NCI-H526 treated with DMSO at 0.1 percent for 48 hours (cell line): Measurements from ENCODE around the gene TMEM106A.
"Not testable (repeated sequence)": the region's sequence is repeated elsewhere in the genome, so short reads cannot be mapped to it uniquely, and the experiment has no call there.

Source experiments
- DNase-seq: peaks from one replicate; lab custom pipeline; 2025; lab: John Stamatoyannopoulos, UW

Gene TMEM106A, protein sequence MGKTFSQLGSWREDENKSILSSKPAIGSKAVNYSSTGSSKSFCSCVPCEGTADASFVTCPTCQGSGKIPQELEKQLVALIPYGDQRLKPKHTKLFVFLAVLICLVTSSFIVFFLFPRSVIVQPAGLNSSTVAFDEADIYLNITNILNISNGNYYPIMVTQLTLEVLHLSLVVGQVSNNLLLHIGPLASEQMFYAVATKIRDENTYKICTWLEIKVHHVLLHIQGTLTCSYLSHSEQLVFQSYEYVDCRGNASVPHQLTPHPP

DNA sequence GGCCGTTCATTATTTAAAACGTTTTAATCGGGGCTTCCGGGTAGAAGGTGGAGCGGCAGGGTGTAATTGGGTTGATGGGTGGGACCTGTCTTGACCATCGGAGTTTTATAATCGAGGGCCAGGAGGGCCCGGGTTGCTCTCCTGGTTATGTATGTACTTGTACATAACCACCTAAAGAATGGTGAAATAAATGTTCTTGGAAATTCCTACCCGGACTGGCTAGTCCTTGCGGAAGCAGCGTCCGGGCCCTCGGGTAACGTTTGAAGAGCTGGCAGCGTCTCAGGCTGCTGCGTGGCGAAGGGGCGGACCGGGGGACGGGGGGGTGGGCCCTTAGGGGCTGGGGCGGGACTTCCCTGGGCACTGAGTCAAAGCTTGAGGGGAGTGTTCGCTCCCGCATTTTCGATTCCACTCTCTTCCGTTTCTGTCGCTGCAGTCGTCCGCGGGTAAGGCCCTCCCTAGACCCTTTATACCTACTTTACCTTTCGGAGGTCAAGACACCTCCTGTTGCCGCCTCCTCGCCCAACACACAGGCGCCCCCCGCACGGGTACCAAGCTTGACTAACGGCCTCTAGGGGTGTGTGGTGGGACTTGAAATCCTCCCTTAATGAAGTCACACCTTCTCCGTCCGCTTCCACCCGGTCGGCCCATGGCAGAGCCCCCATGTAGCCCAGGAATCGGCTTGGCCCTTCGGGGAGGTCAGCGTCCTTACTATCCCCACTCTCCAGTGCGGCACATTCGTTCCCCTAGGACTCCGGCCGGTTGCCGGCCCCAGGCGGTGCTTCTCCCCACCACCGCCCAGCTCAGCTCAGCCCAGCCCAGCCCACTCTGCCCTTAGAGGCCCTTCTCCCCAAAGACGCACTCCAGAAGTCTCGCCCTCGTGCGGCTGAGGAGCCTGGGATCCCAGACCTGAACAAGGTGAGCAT lies at the start of gene TMEM106A:
Gene TMEM106A, plus strand, starts transcription at position 396 of the 923 bp plus-strand sequence. CDS start 1,167 bp downstream, outside the sequence.
- no peak for DNase-seq

DNA sequence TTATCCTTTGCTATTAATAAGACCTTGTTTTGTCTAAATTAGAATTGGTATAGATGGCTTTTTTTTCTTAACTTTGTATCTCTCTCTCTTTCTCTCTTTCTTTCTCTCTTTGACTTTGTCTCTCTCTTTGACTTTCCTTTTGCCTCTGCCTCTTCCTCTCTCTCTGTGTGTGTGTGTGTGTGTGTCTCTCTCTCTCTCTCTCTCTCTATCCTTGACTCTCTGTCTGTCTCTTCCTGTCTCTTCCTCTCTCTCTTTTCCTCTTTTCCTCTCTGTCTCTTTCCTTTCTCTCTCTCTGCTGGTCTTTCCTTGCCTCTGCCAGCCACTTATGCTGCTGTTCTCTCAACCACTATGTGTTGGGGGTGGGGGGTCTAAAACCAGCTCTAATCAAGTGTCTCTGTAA lies 45.7 kb upstream of the TMEM106A start:
- not testable (repeated sequence) for DNase-seq

DNA sequence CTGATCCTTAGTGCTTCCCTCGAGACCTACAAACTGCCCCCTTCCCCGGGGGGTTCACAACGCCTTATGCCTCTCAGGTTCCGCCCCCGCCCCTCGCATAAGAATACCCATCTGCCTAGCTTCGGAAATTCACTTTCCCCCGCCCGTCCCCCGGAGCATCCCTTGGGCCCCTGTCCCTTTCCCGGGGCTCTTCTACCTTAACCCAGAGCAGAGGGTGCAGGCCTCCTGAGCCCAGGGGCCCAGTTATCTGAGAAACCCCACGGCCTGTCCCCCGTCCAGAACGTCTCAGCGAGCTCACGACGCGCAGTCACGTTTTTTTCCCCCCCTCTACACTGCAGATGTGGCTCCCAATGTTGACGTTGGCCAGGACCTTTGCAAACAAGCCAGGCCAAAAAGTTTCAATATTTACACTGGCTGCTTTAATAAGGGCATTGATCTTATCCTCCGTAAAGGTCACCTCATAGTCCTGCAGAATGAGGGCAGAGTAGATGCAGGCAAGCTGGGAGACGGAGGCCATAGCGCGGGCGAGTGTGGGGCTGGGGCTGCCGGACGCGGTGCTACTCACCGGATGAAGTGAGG lies 42.0 kb upstream of the TMEM106A start:
- DNase-seq = no peak

DNA sequence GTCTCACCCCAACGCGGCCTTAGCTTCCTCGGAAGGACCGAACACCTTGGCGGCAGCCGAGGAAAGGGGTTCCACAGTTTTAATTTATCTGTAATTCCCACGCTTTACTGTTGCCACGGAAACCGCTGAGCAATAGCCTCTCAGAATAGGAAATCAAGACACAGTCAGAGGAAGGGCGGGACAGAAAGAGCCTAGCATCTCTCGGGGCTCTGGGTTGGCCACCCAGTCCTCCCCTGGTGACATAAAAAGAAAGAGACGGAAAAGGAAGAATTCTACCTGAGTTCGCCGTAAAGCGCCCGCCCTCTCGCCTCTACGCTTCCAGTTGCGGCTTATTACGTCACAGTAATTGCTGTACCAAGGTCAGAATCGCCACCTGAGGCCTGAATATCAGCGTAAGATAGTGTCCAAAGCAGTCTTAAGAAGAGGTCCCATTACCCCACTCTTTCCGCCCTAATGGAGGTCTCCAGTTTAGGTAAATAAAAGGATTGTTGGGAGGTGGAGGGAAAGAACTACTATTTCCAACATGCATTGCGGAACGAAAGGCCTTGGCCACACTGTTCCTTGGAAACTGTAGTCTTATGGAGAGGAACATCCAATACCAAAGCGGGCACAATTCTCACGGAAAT lies 41.4 kb upstream of the TMEM106A start:
- peak; percentile 95 for DNase-seq

DNA sequence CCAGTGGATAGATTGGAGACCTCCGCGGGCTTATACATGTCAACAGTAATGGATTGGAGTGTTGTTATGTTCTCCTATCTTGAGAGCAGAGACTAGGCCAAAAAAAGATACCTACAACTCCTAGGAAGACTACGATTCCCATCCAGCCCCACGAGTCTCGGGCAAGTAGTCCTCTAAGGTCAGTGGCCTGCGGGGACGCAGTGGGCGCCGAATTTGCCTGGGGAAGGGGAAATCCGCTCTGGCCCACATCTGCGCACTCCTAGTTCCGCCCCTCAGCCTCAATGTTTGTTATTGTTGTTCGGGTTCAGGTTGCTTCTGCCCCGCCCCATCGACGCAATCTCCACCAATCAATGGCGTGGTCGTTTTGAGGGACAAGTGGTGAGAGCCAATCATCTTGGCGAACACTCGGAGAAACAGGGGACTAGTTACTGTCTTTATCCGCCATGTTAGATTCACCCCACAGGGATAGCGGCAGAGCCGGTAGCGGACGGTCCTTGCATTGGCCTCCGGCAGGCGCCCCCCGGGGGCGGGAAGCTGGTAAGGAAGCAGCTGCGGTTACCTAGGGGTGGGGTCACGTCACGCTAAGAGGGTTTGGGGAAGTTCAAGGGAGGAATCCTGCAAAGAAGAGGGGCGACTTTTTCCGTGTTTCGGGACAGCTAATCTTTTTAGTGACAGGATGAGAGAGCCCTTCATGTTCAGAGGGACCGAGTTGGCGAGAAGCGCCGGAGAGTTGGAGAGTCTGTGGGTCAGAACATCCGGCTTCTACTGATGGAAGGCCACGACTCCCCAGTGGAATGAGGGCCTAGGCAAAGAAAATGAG lies 40.7 kb upstream of the TMEM106A start, which contains the start of gene NBR1:
Gene NBR1, plus strand, starts transcription at position 449 of the 820 bp plus-strand sequence. CDS start 4,586 bp downstream, outside the sequence.
- DNase-seq = peak; percentile 94

DNA sequence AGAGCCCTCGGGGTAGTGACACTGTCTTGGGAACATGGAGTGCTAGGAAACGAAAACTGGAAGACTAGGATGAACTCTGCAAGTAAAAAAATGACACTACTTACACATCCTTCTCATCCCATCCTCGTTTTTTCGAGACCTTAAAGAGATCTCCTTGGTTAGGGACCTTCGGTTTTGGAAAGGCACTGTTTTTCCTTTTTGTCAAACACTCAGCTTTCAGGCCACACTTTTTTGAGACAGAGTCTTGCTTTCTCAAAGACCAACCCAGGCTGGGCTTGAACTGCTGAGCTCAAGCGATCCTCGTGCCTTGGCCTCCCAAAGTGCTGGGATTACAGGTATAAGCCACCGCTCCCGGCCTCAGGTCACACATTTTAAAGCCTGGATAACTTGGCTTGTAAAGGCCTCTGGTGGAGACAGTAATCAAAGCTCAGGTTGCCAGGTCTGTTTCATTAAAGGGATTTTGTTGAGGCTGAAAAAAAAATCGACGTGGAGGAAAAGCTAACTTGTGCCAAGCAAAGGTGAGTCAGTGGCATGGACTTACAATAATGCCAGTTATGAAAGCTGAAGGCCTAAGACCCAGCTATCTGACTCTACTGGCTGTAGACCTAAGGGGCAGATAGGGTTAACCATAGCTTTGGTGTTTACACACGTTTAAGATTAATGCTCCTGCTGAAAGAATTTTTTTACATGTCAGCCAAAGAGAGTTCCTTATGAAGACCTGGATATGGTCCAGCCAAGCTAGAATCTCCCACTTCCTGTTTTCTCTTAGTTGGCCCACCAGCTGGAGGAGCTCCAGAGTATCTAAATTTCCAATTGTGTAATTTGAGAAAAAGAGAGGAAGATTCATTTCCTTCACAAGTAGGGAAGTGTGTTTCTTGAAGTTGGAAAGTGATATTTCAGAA lies 39.8 kb upstream of the TMEM106A start:
- DNase-seq = peak; percentile 10

DNA sequence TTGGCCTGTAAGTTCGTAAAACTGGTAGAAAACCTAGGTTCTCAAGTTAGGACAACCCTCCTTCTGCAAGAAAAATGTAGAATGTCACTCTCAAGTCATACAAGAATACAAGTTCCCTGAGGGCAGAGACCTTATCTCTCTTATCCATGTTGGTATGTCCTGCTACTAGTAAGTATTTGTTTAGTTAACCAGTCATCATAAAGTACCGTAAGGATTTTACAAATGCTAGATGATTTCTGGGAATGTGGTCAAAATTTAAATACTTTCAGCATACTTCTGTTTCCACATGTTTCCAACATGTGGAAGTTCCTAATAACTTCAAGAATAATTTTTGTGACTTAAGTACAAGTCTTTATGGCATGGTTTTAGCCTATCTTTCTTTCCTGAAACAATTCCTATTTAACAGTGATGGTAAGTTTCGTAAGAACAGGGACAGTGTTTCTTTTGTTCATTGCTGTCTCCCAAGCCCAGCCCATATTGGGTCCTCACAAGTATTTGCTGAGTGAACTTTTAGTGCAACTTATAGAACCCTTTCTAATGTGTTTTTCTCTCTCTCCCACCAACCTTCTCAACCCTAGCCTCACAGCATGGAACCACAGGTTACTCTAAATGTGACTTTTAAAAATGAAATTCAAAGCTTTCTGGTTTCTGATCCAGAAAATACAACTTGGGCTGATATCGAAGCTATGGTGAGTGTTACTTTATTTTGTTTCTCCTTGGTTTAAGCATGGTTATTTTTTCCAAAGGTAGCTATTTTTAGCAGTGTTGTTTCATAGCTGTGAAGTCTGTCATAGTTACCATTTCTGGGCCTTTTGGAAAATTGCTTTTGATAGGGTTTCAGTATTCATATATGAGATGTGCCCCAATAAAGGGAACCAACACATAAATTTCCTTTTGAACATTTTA lies 36.2 kb upstream of the TMEM106A start:
- DNase-seq = no peak

DNA sequence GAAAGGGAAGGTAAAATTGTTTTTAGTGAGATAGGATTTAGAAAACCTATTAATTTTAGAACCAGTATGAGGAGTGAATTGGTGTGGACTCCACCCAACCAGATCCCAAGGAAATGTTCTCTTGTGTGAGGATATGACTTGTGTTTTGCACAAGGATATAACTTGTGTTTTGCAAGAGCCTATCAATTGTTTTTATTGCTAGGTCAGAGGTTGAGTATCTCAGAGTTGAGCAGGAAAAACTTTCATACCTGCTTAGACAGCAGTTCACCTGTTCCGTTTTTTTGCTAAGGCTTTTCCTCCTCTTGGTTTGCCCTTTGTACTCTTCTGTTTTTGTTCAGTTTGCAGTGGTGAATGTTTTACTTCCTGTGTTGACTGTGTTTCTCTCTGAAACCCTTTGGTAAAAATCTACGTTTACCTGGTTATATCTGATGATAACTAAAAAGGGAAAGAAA lies 35.5 kb upstream of the TMEM106A start:
- DNase-seq = no peak

DNA sequence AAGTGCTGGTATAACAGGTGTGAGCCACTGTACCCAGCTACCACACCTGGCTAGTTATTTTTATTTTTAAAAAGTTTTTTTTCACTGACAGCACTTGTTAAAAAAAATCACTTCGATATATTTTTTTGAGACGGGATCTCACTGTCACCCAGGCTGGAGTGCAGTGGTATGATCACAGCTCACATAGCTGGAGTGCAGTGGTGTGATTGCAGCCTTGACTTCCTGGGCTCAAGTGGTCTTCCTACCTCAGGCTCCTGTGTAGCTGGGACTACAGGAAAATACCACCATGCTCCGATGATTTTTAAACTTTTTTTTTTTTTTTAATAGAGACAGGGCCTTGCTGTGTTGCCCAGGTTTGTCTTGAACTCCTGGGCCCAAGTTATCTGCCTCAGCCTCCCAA lies 27.8 kb upstream of the TMEM106A start:
- DNase-seq = no peak

DNA sequence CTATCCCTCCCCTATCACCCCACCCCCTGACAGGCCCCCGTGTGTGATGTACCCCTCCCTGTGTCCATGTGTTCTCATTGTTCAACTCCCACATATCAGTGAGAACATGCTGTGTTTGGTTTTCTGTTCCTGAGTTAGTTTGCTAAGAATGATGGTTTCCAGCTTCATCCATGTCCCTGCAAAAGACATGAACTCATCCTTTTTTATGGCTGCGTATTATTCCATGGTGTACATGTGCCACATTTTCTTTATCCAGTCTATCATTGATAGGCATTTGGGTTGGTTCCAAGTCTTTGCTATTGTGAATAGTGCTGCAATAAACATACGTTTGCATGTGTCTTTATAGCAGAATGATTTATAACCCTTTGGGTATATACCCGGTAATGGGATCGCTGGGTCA lies 25.0 kb upstream of the TMEM106A start:
- not testable (repeated sequence) for DNase-seq

DNA sequence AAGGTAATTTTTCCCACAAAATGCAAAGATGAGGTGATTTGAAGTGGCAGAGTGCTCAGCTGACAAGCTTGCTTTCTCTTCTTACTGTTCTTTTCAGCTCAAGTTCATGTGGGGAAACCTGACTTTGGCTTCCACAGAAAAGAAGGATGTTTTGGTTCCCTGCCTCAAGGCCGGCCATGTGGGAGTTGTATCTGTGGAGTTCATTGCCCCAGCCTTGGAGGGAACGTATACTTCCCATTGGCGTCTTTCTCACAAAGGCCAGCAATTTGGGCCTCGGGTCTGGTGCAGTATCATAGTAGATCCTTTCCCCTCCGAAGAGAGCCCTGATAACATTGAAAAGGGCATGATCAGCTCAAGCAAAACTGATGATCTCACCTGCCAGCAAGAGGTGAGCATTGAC lies 18.4 kb upstream of the TMEM106A start:
- no peak for DNase-seq

DNA sequence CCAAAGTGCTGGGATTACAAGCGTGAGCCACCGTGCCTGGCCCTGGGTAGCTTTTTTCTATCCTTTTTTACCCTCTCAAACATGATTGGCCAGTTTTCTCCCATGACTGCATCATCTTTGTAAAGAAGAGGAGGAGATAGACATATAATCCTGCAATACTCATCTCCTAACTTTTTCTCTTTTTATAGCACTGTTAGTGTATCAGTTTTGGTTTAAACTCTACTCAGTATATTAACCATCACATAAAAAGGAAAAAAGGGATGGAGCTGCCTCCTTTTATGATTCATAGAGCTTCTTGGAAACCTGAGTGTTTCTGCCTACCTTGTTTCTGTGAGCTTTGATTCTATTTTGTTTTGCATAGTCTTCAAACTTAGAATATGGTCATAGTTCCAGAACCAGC lies 12.0 kb upstream of the TMEM106A start:
- DNase-seq = no peak

DNA sequence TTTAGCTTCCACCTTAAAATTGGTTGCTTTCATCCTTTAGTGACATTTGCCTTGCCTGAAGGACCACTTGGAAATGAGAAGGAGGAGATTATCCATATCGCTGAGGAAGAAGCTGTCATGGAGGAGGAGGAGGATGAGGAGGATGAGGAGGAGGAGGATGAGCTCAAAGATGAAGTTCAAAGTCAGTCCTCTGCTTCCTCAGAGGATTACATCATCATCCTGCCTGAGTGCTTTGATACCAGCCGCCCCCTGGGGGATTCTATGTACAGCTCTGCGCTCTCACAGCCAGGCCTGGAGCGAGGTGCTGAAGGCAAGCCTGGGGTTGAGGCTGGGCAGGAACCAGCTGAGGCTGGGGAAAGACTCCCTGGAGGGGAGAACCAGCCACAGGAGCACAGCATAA lies 11.5 kb upstream of the TMEM106A start:
- DNase-seq = no peak

DNA sequence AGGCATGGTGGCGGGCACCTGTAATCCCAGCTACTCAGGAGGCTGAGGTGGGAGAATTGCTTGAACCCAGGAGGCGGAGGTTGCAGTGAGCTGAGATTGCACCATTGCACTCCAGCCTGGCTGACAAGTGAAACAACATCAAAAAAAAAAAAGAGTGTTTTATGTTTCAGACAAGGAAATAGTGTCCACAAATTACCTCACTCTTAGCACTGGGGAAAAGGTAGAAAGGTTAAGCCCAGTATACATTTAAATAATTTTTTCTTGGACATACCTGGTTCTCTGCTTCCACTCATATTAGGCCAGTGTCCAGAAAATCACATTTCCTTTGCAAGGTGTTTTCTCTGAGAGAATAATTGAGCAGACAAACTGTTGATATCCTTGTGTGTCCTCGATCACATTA lies 8.7 kb upstream of the TMEM106A start:
- not testable (repeated sequence) for DNase-seq

DNA sequence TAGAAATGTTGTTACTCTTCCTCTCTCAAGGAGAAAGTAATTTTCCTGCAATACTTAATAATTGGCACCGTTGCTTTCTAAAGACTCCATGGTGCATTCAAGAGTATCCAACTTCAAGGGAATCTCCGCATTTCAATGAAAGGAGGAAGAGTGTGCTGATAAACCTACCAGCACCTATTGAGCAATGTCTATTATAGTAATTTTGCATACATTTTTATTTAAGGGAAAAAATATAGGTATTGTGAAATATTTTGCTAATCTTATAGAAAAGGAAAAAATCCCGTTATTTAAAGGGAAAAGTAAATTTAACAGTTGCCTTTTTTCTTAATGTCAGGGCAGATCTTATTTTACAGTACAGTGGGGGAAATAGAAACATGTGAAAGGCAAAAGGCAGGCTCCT lies 1.1 kb upstream of the TMEM106A start:
- DNase-seq = no peak

DNA sequence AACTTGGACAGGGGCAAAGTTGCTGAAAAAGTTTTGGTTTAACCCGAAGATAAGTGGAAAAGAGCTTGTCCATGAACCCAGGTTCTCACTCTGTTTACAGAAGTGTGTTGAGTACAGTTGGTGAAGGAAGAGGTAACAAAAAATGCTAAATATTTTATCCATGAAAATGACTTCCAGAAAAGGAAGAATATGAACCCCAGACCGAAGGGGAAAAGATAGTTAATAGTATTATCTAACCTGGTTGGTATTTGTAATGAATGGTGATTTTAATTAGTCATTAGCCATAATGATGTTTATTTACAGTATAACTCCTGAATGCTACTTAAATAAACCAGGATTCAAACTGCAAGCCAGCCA lies 574 bp upstream of the TMEM106A start:
- DNase-seq = no peak

DNA sequence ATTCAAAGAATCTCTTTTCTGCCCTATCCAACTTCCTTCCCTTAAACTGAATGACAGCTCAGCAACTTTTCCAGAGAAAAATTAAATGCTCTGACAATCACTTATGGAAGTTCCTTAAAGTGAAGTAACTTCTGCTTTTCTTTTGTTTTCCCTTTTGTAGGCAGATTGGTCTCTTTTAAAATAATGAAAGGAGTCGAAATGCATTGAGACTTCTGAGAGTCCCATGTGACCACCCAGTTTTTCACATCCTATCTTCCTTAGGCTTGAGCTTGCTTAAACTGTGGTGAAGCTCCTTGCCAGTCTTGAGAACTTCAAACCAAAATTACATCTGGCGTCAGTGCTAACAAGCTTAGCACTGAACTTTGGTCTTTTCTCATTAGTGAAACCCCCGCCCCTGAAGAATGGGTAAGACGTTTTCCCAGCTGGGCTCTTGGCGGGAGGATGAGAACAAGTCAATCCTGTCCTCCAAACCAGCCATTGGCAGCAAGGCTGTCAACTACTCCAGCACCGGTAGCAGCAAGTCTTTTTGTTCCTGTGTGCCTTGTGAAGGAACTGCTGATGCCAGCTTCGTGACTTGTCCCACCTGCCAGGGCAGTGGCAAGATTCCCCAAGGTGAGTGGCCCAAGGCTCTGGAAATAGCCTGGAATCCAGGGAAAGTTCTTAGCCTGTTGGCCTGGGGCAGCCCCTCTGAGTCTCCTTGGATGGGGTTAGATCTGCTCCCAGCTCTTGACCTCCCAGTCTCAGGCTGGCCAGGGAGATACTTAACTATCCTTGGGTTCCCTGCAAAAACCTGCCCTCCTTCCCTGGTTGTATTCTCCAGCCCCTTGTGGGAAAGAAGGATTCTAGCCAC lies 1.2 kb downstream of the TMEM106A start:
- no peak for DNase-seq

DNA sequence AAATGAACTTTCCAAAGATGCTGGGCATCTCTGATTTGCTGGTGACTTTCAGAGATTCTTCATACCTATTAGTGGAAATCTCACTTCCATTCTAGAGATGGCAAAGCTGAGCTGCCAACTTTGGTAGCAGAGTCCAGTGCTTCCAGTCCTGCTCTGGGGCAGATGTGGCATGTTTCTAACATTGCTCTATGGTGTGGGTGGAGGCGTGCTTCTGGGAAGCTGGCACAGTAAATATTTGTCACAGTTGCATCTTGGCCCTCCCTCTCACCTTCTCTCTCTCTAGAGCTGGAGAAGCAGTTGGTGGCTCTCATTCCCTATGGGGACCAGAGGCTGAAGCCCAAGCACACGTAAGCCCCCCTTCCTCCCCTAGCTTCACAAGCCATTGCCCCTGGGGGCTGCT lies 1.9 kb downstream of the TMEM106A start:
- no peak for DNase-seq
